SJCRH30 (cell line): ENCODE measurements around the gene RPL4. TPM values are rescaled to one million over a fixed set of nuclear protein-coding genes. Genes with fewer than 3 reads are reported as not detected.

Experiments
- DNase-seq, 2 experiments: peaks; one replicate each; pipeline ENCODE4 v3.0.0-alpha.2; 2015 to 2020
- H3K27ac ChIP-seq: fragments of 250-450 bp; sonication (Bioruptor Pico); 2 replicates; pipeline ENCODE4 v1.5.1; 2020; ENCODE audit warnings: mild to moderate bottlenecking, moderate library complexity
- H3K27me3 ChIP-seq: fragments of 250-450 bp; sonication (Bioruptor Pico); 2 replicates; pipeline ENCODE4 v1.5.1; 2020; ENCODE audit warnings: mild to moderate bottlenecking, moderate library complexity
- H3K36me3 ChIP-seq: fragments of 250-450 bp; sonication (Bioruptor Pico); 2 replicates; pipeline ENCODE4 v1.5.1; 2020; ENCODE audit warnings: mild to moderate bottlenecking, moderate library complexity
- H3K4me1 ChIP-seq: fragments of 250-450 bp; sonication (Bioruptor Pico); 2 replicates; pipeline ENCODE4 v1.5.1; 2020; ENCODE audit warnings: mild to moderate bottlenecking, moderate library complexity
- H3K4me3 ChIP-seq: fragments of 250-450 bp; sonication (Bioruptor Pico); 2 replicates; pipeline ENCODE4 v1.5.1; 2020; ENCODE audit warnings: mild to moderate bottlenecking, moderate library complexity
- H3K9me3 ChIP-seq: fragments of 250-450 bp; sonication (Bioruptor Pico); replicated peaks from 2 replicates; pipeline ENCODE4 v1.5.1; 2020; ENCODE audit warnings: mild to moderate bottlenecking, moderate library complexity
- total RNA-seq: library from RNA; depleted of rRNA; stranded (reverse); fragments of >200 nt; shearing (Covaris generic); gene quantifications from 2 replicates; pipeline ENCODE4 v1.2.3, GENCODE V29; 2014; rRNA removed

The RPL4 gene
- total RNA-seq, 1 experiment from 2014 or later: 6,933 TPM

- Histone ChIP-seq H3K4me1 (0 out of 2 replicates have a peak, but pooled peaks cover 3% of the 10 kb centered on the region), H3K36me3 (peaks cover 8% of the 10 kb centered on the region), H3K4me3 (no peak overlapping the region), H3K27ac (no peak overlapping the region), H3K27me3 (no peaks in the 10 kb centered on the region), H3K9me3 (no peaks in the 10 kb centered on the region; the same call in 1 of the 2 replicates)
- DNase-seq: no peak
Observed at GRCh38 chr15:66454143-66454542, 50.5 kb downstream of the RPL4 start.

GRCh38 chr15:66452971-66453580 lies 51.6 kb downstream of the RPL4 start:
- Histone ChIP-seq H3K27ac (no peak overlapping the region), H3K36me3 (peaks cover 8% of the 10 kb centered on the region), H3K9me3 (no peaks in the 10 kb centered on the region; the same call in 1 of the 2 replicates), H3K4me1 (0 out of 2 replicates have a peak, but pooled peaks cover 3% of the 10 kb centered on the region), H3K4me3 (no peak overlapping the region), H3K27me3 (no peaks in the 10 kb centered on the region)
- no peak for DNase-seq

- H3K27me3 ChIP-seq: no peaks in the 10 kb centered on the region
- H3K9me3 ChIP-seq: no peaks in the 10 kb centered on the region; the same call in 1 of the 2 replicates
- H3K36me3 ChIP-seq: peaks cover 10% of the 10 kb centered on the region
- H3K4me3 ChIP-seq: no peak overlapping the region
- DNase-seq: no peak
- H3K27ac ChIP-seq: no peak overlapping the region
- 0 out of 2 replicates have a peak, but pooled peaks cover 3% of the 10 kb centered on the region for H3K4me1 ChIP-seq
Observed at GRCh38 chr15:66452420-66452819, 52.2 kb downstream of the RPL4 start.

Other genes starting within 250 kb of the RPL4 start
- 123 and 138 TPM in 2 replicates for gene DIS3L, start 211.3 kb downstream of the RPL4 start, total RNA-seq
- gene TIPIN, start 148.2 kb downstream of the RPL4 start, total RNA-seq: 54.1 and 58.1 TPM in 2 replicates
- gene MAP2K1, start 117.9 kb downstream of the RPL4 start, total RNA-seq: 72.2 and 79.8 TPM in 2 replicates
- 14.6 and 17.1 TPM in 2 replicates for gene SNAPC5, start 7.1 kb downstream of the RPL4 start, total RNA-seq
- gene ZWILCH, start 471 bp upstream of the RPL4 start, total RNA-seq: 53.4 and 61.8 TPM in 2 replicates
- 1.8 and 2.0 TPM in 2 replicates for gene LCTL, start 61.1 kb upstream of the RPL4 start, total RNA-seq
- 6.7 and 7.6 TPM in 2 replicates for gene SMAD6, start 197.4 kb upstream of the RPL4 start, total RNA-seq